Body of pancreas (tissue), 4 donors: ENCODE results near the gene VAPB. TPM values are rescaled to one million over a fixed set of nuclear protein-coding genes. Genes with fewer than 3 reads are reported as not detected.

Source experiments
- ATAC-seq: fragments of 150-250 bp; one replicate; pipeline ENCODE4 v1.9.1; 2016
- DNase-seq, 4 donors: peaks; one replicate each; pipeline ENCODE4 v3.0.0-alpha.2; 2019
- H3K27ac ChIP-seq, 4 donors: fragments of 200-600 bp; sonication (generic); 1 replicate in 3 of 4; 2 replicates in 1 of 4; pipeline versions ENCODE4 v1.5.1 to v1.6.1; 2016 to 2019; ENCODE audit warnings: mild to moderate bottlenecking in 1 of 4, mixed read lengths in 1 of 4, moderate library complexity in 1 of 4
- H3K27me3 ChIP-seq, 2 donors: fragments of 200-600 bp; sonication (generic); one replicate each; pipeline ENCODE4 v1.6.0; 2016; ENCODE audit warnings: mild to moderate bottlenecking in 1 of 2
- H3K36me3 ChIP-seq, 2 donors: fragments of 200-600 bp; sonication (generic); replicated peaks in 1 of 2; 2 replicates each; pipeline ENCODE4 v1.5.1; 2016; ENCODE audit warnings: low read depth in 2 of 2; ENCODE audit not compliant: insufficient read depth in 1 of 2
- H3K4me1 ChIP-seq: fragments of 200-600 bp; sonication (generic); one replicate; pipeline ENCODE4 v1.6.0; 2016
- H3K4me3 ChIP-seq, 2 donors: fragments of 200-600 bp; sonication (generic); 1 replicate in 1 of 2; 2 replicates in 1 of 2; pipeline ENCODE4 v1.5.1; 2016 to 2019
- H3K9me3 ChIP-seq, 3 donors: fragments of 200-600 bp; sonication (generic); 1 replicate in 2 of 3; 2 replicates in 1 of 3; pipeline ENCODE4 v1.5.1; 2016
- CTCF ChIP-seq, 7 experiments: fragments of 450-650 bp in 4 of 7; fragments of 200-600 bp in 3 of 7; sonication (generic) in 3 of 7; IDR thresholded peaks; one replicate each; pipeline ENCODE4 v1.5.1; 2016 to 2019; ENCODE audit warnings: antibody characterized with exemption in 7 of 7
- POLR2A ChIP-seq, 3 donors: fragments of 450-650 bp; IDR thresholded peaks; one replicate each; pipeline ENCODE4 v1.6.1; 2016; ENCODE audit warnings: antibody characterized with exemption in 3 of 3, mild to moderate bottlenecking in 2 of 3
- WGBS, 2 donors: methylation state at CpG; one replicate each; pipeline ENCODE4 v1.1.5; 2017; 5-methylcytosine and 5-hydroxymethylcytosine counted together
- intact Hi-C: fragments of 100-400 bp; cut with DNase I; formaldehyde crosslinking; loops from one replicate; pipeline ENCODE4 v1.15.1; 2023
- total RNA-seq, 2 donors: library from RNA; depleted of rRNA; stranded (reverse); fragments of >200 nt; gene quantifications; one replicate each; pipeline ENCODE4 v1.1.0, GENCODE V29; 2016

VAPB gene
- total RNA-seq, 2 donors from 2014 or later: 10.5 to 11.9 TPM

- WGBS, 2 donors: 84 to 91% methylated on average over 5 of the region's 5 CpGs
- no peaks in the 10 kb centered on the region for H3K36me3 ChIP-seq
Observed at GRCh38 chr20:58402827-58403226, 13.8 kb downstream of the VAPB start.

GRCh38 chr20:58403272-58403671 lies 14.2 kb downstream of the VAPB start:
- Histone ChIP-seq H3K27ac (no peak overlapping the region), H3K36me3 (no peaks in the 10 kb centered on the region), H3K4me3 (no peak overlapping the region), H3K4me1 (peaks cover 50% of the 10 kb centered on the region), H3K9me3 (no peaks in the 10 kb centered on the region), H3K27me3 (no peaks in the 10 kb centered on the region)
- intact Hi-C loops: no loop called here
- 92 to 94% methylated on average over 3 of the region's 3 CpGs for WGBS, 2 donors
- ATAC-seq (no peak), DNase-seq (no peak)
- TF ChIP-seq CTCF (IDR thresholded peaks at IDR 0.05) (no peak), POLR2A (IDR thresholded peaks at IDR 0.05) (no peak)

More at GRCh38 chr20:58402827-58403226, 13.8 kb downstream of the VAPB start:
- H3K9me3 ChIP-seq: no peaks in the 10 kb centered on the region
- DNase-seq (no peak), ATAC-seq (no peak)
- no peak overlapping the region for H3K4me3 ChIP-seq
- H3K27me3 ChIP-seq: no peaks in the 10 kb centered on the region
- intact Hi-C loops: no loop called here
- H3K27ac ChIP-seq: no peak overlapping the region
- H3K4me1 ChIP-seq: peaks cover 46% of the 10 kb centered on the region
- TF ChIP-seq POLR2A (IDR thresholded peaks at IDR 0.05) (no peak), CTCF (IDR thresholded peaks at IDR 0.05) (no peak)

- intact Hi-C loops: no loop called here
- peak overlapping the region in 1 of 4 donors; percentile 1 for H3K27ac ChIP-seq
- ATAC-seq (no peak), DNase-seq (no peak)
- H3K9me3 ChIP-seq: no peaks in the 10 kb centered on the region
- 86% methylated on average over 11 of the region's 11 CpGs for WGBS, 2 donors
- H3K27me3 ChIP-seq: no peaks in the 10 kb centered on the region
- H3K4me1 ChIP-seq: peaks cover 54% of the 10 kb centered on the region
- H3K4me3 ChIP-seq: no peak overlapping the region
- H3K36me3 ChIP-seq: no peaks in the 10 kb centered on the region
- TF ChIP-seq POLR2A (IDR thresholded peaks at IDR 0.05): no peak
- no peak for TF ChIP-seq CTCF (IDR thresholded peaks at IDR 0.05)
Observed at GRCh38 chr20:58405504-58406291, 16.7 kb downstream of the VAPB start.

GRCh38 chr20:58406422-58407001 lies 17.5 kb downstream of the VAPB start:
- H3K36me3 ChIP-seq: no peaks in the 10 kb centered on the region
- no peaks in the 10 kb centered on the region for H3K27me3 ChIP-seq
- TF ChIP-seq CTCF (IDR thresholded peaks at IDR 0.05) (no peak), POLR2A (IDR thresholded peaks at IDR 0.05) (no peak)
- no peak for ATAC-seq
- no peak for DNase-seq
- WGBS, 2 donors: 30 to 37% methylated on average over 4 of the region's 4 CpGs
- H3K27ac ChIP-seq: peak overlapping the region in 2 of 4 donors; percentile 1 to 4
- intact Hi-C loops: no loop called here
- H3K9me3 ChIP-seq: no peaks in the 10 kb centered on the region
- H3K4me1 ChIP-seq: peaks cover 53% of the 10 kb centered on the region
- H3K4me3 ChIP-seq: no peak overlapping the region
